GM18519 (cell line): ENCODE measurements around the gene NXPE4.
"Not testable (repeated sequence)": the region's sequence is repeated elsewhere in the genome, so short reads cannot be mapped to it uniquely, and the experiment has no call there.

Experiments
- ATAC-seq: cut with Tn5 transposase; IDR thresholded peaks from one replicate; pipeline ENCODE4 v1.9.1; 2021; ENCODE audit warnings: mild to moderate bottlenecking, moderate library complexity; ENCODE audit not compliant: unreplicated experiment, low FRiP score

Gene NXPE4

DNA sequence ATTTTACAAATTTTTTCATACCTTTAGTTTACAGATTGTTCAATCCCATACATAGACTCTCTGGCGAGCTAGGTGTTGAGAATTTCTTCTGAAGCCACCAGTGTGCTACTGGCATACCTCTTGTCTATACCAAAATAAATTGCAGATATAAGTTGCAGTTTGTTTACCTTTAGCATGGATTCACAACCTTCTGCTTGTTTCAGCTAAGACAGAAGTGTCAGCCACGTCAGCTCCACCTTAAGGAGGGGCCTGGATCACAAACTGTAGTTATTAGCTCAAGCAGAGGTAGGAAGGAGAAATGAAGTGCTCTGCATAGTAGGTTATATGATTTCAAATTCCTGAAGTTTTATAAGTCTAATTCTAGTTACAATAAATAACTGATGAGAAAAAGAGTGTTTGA is at the start of gene NXPE4:
Gene NXPE4, minus strand, starts transcription at position 216 of the 400 bp plus-strand sequence. CDS start 1,027 bp downstream, outside the sequence.
- no peak for ATAC-seq

DNA sequence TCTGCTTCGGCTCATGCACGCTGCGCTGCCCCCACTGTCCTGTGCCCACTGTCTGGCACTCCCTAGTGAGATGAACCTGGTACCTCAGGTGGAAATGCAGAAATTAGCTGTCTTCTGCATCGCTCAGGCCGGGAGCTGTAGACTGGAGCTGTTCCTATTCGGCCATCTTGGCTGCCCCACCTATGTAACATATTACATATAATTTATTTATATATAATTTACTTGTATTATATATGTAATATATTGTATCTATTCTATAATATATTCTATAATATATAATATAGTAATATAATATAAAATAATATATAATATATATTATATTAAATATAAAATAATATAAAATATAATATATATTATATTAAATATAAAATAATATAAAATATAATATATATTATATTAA is 43.9 kb upstream of the NXPE4 start:
- not testable (repeated sequence) for ATAC-seq

DNA sequence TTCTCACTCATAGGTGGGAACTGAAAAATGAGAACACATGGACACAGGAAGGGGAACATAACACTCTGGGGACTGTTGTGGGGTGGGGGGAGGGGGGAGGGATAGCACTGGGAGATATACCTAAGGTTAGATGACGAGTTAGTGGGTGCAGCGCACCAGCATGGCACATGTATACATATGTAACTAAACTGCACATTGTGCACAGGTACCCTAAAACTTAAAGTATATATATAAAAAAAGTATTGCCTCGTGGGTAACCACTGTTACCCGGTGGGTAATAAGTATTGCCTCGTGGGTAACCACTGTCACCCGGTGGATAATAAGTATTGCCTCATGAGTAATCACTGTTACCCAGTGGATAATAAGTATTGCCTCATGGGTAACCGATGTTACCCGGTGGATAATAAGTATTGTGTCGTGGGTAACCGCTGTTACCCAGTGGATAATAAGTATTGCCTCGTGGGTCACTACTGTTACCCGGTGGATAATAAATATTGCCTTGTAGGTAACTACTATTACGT is 35.9 kb upstream of the NXPE4 start:
- not testable (repeated sequence) for ATAC-seq

DNA sequence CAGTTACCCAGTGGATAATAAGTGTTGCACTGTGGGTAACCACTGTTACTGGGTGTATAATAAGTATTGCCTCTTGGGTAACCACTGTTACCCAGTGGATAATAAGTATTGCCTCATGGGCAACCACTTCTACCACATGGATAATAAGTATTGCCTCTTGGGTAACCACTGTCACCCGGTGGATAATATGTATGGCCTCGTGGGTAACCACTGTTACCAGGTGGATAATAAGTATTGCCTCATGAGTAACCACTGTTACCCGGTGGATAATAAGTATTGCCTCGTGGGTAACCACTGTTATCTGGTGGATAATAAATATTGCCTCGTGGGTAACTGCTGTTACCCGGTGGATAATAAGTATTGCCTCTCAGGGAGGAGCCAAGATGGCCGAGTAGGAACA is 29.7 kb upstream of the NXPE4 start:
- no peak for ATAC-seq

DNA sequence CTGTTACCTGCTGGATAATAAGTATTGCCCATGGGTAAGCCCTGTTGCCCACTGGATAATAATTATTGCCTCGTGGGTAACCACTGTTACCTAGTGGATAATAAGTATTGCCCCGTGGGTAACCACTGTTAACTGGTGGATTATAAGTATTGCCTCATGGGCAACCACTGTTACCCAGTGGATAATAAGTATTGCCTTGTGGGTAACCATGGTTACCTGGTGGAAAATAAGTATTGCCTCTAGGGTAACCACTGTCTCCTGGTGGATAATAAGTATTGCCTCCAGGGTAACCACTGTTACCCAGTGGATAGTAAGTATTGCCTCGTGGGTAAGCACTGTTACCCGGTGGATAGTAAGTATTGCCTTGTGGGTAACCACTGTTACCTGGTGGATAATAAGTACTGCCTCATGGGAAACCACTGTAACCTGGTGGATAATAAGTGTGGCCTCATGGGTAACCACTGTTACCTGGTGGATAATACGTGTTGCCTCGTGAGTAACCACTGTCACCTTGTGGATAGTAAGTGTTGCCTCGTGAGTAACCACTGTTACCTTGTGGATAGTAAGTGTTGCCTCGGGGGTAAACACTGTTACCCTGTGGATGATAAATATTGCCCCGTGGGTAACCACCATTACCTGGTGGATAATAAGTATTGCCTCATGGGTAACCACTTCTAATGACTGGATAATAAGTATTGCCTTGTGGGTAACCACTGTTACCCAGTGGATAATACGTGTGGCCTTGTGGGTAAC is 29.0 kb upstream of the NXPE4 start:
- ATAC-seq = no peak

DNA sequence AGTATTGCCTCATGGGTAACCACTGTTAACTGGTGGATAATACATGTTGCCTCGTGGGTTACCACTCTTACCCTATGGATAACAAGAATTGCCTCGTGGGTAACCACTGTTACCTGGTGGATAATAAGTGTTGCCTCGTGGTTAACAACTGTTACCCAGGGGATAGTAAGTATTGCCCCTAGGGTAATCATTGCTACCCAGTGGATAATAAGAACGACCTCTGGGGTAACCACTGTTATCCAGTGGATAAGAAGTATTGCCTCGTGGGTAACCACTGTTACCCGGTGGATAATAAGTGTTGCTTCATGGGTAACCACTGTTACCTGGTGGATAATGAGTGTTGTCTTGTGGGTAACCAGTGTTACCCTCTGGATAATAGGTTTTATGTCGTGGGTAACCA is 28.1 kb upstream of the NXPE4 start:
- no peak for ATAC-seq

DNA sequence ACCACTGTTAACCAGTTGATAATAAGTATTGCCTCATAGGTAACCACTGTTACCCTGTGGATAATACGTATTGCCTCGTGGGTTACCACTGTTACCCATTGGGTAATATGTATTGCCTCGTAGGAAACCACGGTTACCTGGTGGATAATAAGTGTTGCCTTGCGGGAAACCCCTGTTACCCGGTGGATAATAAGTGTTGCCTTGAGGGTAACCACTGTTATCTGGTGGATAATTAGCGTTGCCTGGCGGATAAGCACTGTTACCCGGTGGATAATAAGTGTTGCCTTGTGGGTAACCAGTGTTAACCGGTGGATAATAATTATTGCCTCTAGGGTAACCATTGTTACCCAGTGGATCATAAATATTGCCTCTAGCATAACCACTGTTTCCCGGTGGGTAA is 27.3 kb upstream of the NXPE4 start:
- no peak for ATAC-seq

DNA sequence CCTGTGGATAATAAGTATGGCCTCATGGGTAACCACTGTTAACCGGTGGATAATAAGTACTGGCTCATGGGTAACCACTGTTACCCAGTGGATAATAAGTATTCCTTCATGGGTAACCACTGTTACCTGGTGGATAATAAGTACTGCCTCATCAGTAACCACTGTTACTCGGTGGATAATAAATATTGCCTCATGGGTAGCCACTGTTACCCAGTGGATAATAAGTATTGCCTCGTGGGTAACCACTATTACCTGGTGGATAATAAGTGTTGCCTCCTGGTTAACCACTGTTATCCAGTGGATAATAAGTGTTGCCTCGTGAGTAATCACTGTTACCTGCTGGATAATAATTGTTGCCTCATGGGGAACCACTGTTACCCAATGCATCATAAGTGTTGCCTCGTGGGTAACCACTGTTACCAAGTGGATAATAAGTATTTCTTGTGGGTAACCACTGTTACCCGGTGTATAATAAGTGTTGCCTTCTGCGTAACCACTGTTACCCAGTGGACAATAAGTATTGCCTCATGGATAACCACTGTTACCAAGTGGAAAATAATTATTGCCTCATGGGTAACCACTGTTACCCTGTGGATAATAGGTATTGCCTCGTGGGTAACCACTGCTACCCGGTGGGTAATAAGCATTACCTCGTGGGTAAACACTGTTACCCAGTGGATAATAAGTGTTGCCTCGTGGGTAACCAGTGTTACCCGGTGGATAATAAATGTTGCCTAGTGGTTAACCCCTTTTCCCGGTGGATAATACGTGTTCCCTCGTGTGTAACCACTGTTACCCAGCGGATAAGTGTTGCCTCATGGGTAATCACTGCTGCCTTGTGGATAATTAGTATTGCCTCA is 26.6 kb upstream of the NXPE4 start:
- ATAC-seq = no peak

DNA sequence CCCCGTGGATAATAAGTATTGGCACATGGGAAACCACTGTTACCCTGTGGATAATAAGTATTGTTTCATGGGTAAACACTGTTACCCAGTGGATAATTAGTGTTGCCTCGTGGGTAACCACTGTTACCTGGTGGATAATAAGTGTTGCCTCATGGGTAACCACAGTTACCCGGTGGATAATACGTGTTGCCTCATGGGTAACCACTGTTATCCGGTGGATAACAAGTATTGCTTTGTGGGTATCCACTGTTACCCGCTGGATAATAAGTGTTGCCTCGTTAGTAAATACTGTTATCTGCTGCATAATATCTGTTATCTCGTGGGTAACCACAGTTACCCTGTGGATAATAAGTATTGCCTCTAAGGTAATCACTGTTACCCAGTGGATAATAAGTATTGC is 25.5 kb upstream of the NXPE4 start:
- ATAC-seq = no peak

DNA sequence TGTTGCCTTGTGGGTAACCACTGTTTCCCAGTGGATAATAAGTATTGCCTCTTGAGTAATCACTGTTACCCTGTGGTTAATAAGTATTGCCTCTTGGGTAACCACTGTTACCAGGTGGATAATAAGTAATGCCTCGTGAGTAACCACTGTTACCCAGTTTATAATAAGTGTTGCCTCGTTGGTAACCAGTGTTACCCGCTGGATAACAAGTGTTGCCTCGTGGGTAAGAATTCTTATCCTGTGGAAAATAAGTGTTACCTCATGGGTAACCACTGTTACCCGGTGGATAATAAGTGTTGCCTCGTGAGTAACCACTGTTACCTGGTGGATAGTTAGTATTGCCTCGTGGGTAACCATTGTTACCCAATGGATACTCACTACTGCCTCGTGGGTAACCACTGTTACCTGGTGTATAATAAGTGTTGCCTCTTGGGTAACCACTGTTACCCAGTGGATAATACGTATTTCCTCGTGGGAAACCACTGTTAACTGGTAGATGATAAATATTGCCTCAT is 24.1 kb upstream of the NXPE4 start:
- ATAC-seq = no peak

DNA sequence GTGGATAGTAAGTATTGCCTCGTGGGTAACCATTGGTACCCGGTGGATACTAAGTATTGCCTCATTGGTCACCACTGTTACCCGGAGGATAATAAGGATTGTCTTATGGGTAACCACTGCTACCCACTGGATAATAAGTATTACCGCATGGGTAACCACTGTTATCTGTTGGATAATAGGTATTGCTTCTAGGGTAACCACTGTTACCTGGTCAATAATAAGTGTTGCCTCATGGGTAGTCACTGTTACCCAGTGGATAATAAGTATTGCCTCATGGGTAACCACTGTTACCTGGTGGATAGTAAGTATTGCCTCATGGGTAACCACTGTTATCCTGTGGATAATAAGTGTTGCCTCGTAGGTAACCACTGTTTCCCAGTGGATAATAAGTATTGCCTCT is 22.6 kb upstream of the NXPE4 start:
- ATAC-seq = no peak

DNA sequence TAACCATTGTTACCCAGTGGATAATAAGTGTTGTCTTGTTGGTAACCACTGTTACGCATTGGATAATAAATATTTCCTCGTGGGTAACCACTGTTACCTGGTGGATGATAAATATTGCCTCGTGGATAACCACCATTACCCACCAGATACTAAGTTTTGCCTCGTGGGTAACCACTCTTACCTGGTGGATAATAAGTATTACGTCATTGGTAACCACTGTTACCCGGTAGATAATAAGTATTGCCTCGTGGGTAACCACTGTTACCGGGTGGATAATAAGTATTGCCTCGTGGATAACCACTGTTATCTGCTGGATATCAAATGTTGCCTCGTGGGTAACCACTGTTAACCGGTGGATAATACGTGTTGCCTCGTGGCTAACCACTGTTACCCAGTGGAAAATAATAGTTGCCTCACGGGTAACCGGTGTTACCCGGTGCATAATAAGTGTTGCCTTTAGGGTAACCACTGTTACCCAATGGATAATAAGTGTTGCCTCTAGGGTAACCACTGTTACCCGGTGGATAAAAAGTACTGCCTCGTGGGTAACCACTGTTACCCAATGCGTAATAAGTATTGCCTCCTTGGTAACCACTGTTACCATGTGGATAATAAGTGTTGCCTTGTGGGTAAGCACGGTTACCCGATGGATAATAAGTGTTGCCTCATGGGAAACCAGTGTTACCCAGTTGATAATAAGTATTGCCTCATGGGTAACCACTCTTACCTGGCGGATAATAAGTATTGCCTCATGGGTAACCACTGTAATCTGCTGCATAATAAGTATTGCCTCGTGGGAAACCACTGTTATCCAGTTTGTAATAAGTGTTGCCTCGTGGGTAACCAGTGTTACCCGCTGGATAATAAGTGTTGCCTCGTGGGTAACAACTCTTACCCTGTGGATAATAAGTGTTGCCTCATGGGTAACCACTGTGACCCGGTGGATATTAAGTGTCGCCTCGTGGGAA is 21.9 kb upstream of the NXPE4 start:
- ATAC-seq = no peak

DNA sequence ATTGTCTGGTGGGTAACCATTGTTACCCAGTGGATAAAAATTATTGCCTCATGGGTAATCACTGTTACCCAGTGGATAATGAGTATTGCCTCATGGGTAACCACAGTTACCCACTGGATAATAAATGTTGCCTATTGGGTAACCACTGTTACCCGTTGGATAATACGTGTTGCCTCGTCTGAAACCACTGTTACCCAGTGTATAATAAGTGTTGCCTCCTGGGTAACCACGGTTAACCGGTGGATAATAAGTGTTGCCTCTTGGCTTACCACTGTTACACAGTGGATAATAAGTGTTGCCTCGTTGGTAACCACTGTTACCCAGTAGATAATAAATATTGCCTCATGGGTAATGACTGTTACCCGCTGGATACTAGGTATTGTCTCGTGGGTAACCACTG is 20.9 kb upstream of the NXPE4 start:
- ATAC-seq = no peak

DNA sequence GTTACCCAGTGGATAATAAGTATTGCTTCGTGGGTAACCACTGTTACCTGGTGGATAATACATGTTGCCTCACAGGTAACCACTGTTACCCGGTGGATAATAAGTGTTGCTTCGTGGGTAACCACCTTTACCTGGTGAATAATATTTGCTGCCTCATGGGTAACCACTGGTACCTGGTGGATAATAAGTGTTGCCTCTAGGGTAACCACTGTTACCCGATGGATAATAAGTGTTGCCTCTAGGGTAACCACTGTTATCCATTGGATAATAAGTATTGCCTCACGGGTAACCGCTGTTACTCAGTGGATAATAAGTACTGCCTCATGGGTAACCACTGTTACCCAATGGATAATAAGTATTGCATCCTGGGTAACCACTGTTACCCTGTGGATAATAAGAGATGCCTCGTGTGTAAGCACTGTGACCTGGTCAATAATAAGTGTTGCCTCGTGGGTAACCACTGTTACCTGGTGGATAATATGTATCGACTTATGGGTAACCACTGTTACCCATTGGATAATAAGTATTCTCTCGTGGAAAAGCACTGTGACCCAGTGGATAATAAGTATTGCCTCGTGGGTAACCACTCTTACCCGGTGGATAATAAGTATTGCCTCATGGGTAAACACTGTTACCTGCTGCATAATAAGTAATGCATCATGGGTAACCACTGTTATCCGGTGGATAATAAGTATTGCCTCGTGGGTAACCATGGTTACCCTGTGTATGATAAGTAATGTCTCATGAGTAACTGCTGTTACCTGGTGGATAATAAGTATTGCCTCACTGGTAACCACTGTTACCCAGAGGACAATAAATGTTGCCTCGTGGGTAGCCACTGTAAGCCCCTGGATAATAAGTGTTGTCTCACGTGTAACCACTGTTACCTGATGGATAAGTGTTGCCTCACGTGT is 20.1 kb upstream of the NXPE4 start:
- ATAC-seq = no peak

DNA sequence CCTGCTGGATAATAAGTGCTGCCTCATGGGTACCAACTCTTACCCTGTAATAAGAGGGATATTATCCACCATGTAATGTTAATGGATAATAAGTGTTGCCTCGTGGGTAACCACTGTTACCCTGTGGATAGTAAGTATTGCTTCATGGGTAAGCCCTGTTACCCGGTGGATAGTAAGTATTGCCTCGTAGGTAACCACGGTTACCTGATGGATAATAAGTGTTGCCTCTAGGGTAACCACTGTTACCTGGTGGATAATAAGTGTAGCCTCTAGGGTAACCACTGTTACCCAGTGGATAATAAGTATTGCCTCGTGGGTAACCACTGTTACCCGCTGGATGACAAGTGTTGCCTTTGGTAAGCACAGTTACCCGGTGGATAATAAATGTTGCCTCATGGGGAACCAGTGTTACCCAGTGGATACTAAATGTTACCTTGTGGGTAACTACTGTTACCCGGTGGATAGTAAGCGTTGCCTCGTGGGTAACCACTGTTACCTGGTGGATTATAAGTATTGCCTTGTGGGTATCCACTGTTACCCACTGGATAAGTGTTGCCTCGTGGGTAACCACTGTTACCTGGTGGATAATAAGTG is 18.6 kb upstream of the NXPE4 start:
- no peak for ATAC-seq

DNA sequence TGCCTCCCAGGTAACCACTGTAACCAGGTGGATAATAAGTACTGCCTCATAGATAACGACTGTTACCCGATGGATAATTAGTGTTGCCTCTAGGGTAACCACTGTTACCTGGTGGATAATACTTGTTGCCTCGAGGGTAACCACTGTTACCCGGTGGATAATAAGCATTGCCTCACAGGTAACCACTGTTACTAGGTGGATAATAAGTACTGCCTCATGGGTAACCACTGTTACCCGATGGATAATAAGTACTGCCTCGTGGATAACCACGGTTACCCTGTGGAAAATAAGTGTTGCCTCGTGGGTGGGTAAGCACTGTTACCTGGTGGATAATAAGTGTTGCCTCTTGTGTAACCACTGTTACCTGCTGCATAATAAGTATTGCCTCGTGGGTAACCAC is 17.5 kb upstream of the NXPE4 start:
- not testable (repeated sequence) for ATAC-seq

DNA sequence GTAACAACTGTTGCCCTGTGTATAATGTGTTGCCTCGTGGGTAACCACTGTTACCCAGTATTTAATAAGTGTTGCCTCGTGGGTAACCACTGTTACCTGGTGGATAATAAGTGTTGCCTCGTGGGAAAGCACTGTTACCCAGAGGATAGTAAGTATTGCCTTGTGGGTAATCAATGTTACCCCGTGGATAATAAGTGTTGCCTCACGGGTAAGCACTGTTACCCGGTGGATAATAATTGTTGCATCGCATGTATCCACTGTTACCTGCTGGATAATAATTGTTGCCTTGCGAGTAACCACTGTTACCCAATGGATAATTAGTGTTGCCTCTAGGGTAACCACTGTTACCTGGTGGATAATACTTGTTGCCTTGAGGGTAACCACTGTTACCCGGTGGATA is 17.1 kb upstream of the NXPE4 start:
- no peak for ATAC-seq

DNA sequence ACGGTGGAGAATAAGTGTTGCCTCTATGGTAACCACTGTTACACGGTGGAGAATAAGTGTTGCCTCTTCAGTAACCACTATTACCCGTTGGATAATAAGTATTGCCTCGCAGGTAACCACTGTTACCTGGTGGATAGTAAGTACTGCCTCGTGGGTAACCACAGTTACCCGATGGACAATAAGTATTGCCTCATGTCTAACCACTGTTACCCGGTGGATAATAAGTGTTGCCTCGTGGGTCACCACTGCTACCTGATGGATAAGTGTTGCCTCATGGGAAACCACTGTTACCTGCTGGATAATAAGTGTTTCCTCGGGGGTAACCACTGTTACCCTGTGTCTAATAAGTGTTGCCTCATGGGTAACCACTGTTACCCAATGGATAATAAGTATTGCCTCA is 16.6 kb upstream of the NXPE4 start:
- not testable (repeated sequence) for ATAC-seq
